SK-N-SH (cell line): Measurements from ENCODE around the gene USP46. TPM values are rescaled to one million over a fixed set of nuclear protein-coding genes. Genes with fewer than 3 reads are reported as not detected.

Experiments used
- CTCF ChIA-PET: fragments of 300-600, 350-600 bp; formaldehyde crosslinking; extraction: SDS; loops from one replicate; lab custom pipeline; 2021; lab: Yijun Ruan, JAX
- POLR2A ChIA-PET: fragments of 350-600 bp; sonication (Branson Sonifier 250); formaldehyde crosslinking; extraction: SDS; loops from one replicate; lab custom pipeline; 2020; ENCODE audit warnings: antibody characterized with exemption, inconsistent platforms; lab: Yijun Ruan, JAX
- DNase-seq: peaks from one replicate; pipeline ENCODE4 v3.0.0; 2012
- H2AFZ ChIP-seq: fragments of 200-600 bp; sonication (generic); 2 replicates; pipeline ENCODE4 v1.8.1; 2016; ENCODE audit warnings: antibody characterized with exemption, mild to moderate bottlenecking, low read depth
- H3F3A ChIP-seq: fragments of 200-600 bp; sonication (generic); replicated peaks from 2 replicates; pipeline ENCODE3; 2016; ENCODE audit warnings: antibody characterized with exemption, mild to moderate bottlenecking; ENCODE audit not compliant: insufficient read depth
- H3K27ac ChIP-seq, 2 experiments: fragments of 200-500 bp in 1 of 2; fragments of 200-600 bp in 1 of 2; sonication (Bioruptor generic) in 1 of 2; sonication (generic), shearing (Covaris generic) in 1 of 2; 2 replicates each; pipeline versions ENCODE4 v1.5.1 to v1.6.1; 2014 to 2016; ENCODE audit warnings: low read depth in 2 of 2, inconsistent platforms in 1 of 2, low read length in 1 of 2, mild to moderate bottlenecking in 1 of 2, mixed read lengths in 1 of 2
- H3K27me3 ChIP-seq: fragments of 200-600 bp; sonication (generic), shearing (Covaris generic); 2 replicates; pipeline ENCODE4 v1.6.1; 2016; ENCODE audit warnings: mixed run types; ENCODE audit not compliant: insufficient read depth
- H3K36me3 ChIP-seq, 2 experiments: fragments of 200-500 bp in 1 of 2; fragments of 200-600 bp in 1 of 2; sonication (Bioruptor generic) in 1 of 2; sonication (generic) in 1 of 2; replicated peaks in 1 of 2; 2 replicates each; pipeline versions ENCODE3 to v1.5.1; 2014 to 2016; ENCODE audit warnings: low read length in 1 of 2, mild to moderate bottlenecking in 1 of 2; ENCODE audit not compliant: insufficient read depth in 2 of 2, control insufficient read depth in 1 of 2
- H3K4me1 ChIP-seq, 2 experiments: fragments of 200-500 bp in 1 of 2; fragments of 200-600 bp in 1 of 2; sonication (Bioruptor generic) in 1 of 2; sonication (generic), shearing (Covaris generic) in 1 of 2; 2 replicates each; pipeline versions ENCODE4 v1.5.1 to v1.6.1; 2014 to 2016; ENCODE audit warnings: low read depth in 1 of 2, low read length in 1 of 2, mixed run types in 1 of 2; ENCODE audit not compliant: insufficient read depth in 2 of 2, control insufficient read depth in 1 of 2
- H3K4me2 ChIP-seq: fragments of 200-600 bp; sonication (generic), shearing (Covaris generic); 2 replicates; pipeline ENCODE4 v1.6.1; 2017; ENCODE audit warnings: mixed run types
- H3K4me3 ChIP-seq, 2 experiments: fragments of 200-500 bp in 1 of 2; fragments of 200-600 bp in 1 of 2; sonication (Bioruptor generic) in 1 of 2; sonication (generic), shearing (Covaris generic) in 1 of 2; 2 replicates each; pipeline versions ENCODE4 v1.5.1 to v1.8.1; 2014 to 2016; ENCODE audit warnings: low read depth in 2 of 2, inconsistent platforms in 1 of 2, low read length in 1 of 2, mild to moderate bottlenecking in 1 of 2, mixed read lengths in 1 of 2, moderate library complexity in 1 of 2
- H3K79me2 ChIP-seq: fragments of 200-600 bp; sonication (generic); 2 replicates; pipeline ENCODE4 v1.8.1; 2017; ENCODE audit warnings: mild to moderate bottlenecking; ENCODE audit not compliant: insufficient read depth
- H3K9ac ChIP-seq: fragments of 200-600 bp; sonication (generic); 2 replicates; pipeline ENCODE4 v1.6.1; 2017; ENCODE audit warnings: mixed run types
- H3K9me2 ChIP-seq: fragments of 200-600 bp; sonication (generic); 2 replicates; pipeline ENCODE4 v1.6.1; 2017; ENCODE audit warnings: mixed run types
- H3K9me3 ChIP-seq: fragments of 200-600 bp; sonication (generic); 2 replicates; pipeline ENCODE4 v1.6.1; 2017; ENCODE audit warnings: mixed run types, mild to moderate bottlenecking, moderate library complexity
- H4K20me1 ChIP-seq: fragments of 200-600 bp; sonication (generic); 2 replicates; pipeline ENCODE4 v1.6.1; 2017; ENCODE audit warnings: mild to moderate bottlenecking, mixed run types; ENCODE audit not compliant: insufficient read depth
- CHD2 ChIP-seq: fragments of 150-350 bp; IDR thresholded peaks from 2 replicates; pipeline ENCODE4 v1.6.1; 2018; ENCODE audit warnings: low read length; ENCODE audit not compliant: partially characterized antibody
- FOSL2 ChIP-seq: IDR thresholded peaks from 2 replicates; pipeline ENCODE4 v1.4.0; 2012; ENCODE audit warnings: low read depth, mild to moderate bottlenecking, moderate library complexity, borderline replicate concordance
- FOXJ3 ChIP-seq: sonication (generic); formaldehyde crosslinking; IDR thresholded peaks from 2 replicates; pipeline ENCODE4 v1.5.1; 2020; ENCODE audit warnings: mild to moderate bottlenecking, missing genetic modification reagents
- GABPA ChIP-seq: IDR thresholded peaks from 2 replicates; pipeline ENCODE4 v1.4.0; 2012; ENCODE audit warnings: low read depth, mild to moderate bottlenecking
- GATA2 ChIP-seq: sonication (generic); formaldehyde crosslinking; IDR thresholded peaks from 2 replicates; pipeline ENCODE4 v1.5.0; 2020; ENCODE audit warnings: mild to moderate bottlenecking, missing genetic modification reagents
- MEF2A ChIP-seq: IDR thresholded peaks from 2 replicates; pipeline ENCODE4 v1.4.0; 2012; ENCODE audit warnings: low read depth, borderline replicate concordance
- MXI1 ChIP-seq: IDR thresholded peaks from 2 replicates; pipeline ENCODE4 v1.6.1; 2012; ENCODE audit warnings: mild to moderate bottlenecking, low read depth, low read length, improper control_type of control experiment
- RAD21 ChIP-seq: IDR thresholded peaks from 2 replicates; pipeline ENCODE4 v1.6.1; 2012; ENCODE audit warnings: mild to moderate bottlenecking, low read length
- SIN3A ChIP-seq: IDR thresholded peaks from 2 replicates; pipeline ENCODE4 v1.6.1; 2012; ENCODE audit warnings: low read depth, mild to moderate bottlenecking, low read length, moderate library complexity, borderline replicate concordance
- TAF1 ChIP-seq: IDR thresholded peaks from 2 replicates; pipeline ENCODE4 v1.6.1; 2012; ENCODE audit warnings: low read depth, mild to moderate bottlenecking, low read length, moderate library complexity, borderline replicate concordance
- TCF12 ChIP-seq: IDR thresholded peaks from 2 replicates; pipeline ENCODE4 v1.4.0; 2012
- TEAD4 ChIP-seq: IDR thresholded peaks from 2 replicates; pipeline ENCODE4 v1.4.0; 2012; ENCODE audit warnings: mild to moderate bottlenecking, borderline replicate concordance; ENCODE audit not compliant: insufficient read depth
- USF1 ChIP-seq: IDR thresholded peaks from 2 replicates; pipeline ENCODE4 v1.4.0; 2012; ENCODE audit warnings: low read depth, borderline replicate concordance
- USF2 ChIP-seq: fragments of 150-350 bp; IDR thresholded peaks from 2 replicates; pipeline ENCODE4 v1.6.1; 2017; ENCODE audit warnings: antibody characterized with exemption, low read length, low read depth, borderline replicate concordance
- YY1 ChIP-seq: IDR thresholded peaks from 2 replicates; pipeline ENCODE4 v1.4.0; 2012; ENCODE audit warnings: low read depth, mild to moderate bottlenecking
- WGBS: methylation state at CpG from one replicate; pipeline ENCODE4 v1.1.6; 2017; ENCODE audit warnings: low lambda C conversion rate; 5-methylcytosine and 5-hydroxymethylcytosine counted together
- polyA plus RNA-seq, 3 experiments: library from polyadenylated mRNA; depleted of rRNA; stranded (reverse); fragments of >200 nt; gene quantifications; 2 replicates each; pipeline ENCODE4 v1.2.3, GENCODE V29; 2012
- TF ChIP-seq, protein P1 (sequence below): IDR thresholded peaks from 2 replicates; pipeline ENCODE4; 2012
- TF ChIP-seq, protein P2 (sequence below): fragments of 200-600 bp; sonication (generic); IDR thresholded peaks from 2 replicates; pipeline ENCODE4 v1.6.1; 2017; ENCODE audit warnings: antibody characterized with exemption, mild to moderate bottlenecking, moderate library complexity

USP46 gene
- polyA plus RNA-seq, 1 of the 3 experiments (the other 2 are of a cell fraction) = 4.5 TPM

DNA sequence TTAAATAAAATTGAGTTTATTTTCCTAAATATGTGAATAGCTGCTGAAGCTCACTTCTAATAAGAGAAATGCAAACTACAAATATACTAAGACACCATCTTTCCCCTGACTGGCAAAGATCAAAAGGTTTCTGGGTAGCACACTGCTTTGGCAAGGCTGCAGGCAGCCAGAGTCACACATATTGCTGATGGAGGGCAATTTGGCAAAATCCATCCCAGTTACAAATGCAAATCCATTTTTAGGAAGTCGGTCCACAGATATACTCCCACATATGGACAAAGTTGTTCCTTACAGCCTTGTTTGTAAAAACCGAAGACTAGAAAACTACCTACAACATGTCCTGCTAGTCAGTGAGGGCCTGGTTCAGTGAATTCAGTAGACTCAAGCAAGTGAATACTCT is 12.4 kb downstream of the USP46 start:
- TF ChIP-seq TAF1 (no peak), FOXJ3 (CRISPR knock-in tag) (no peak), GATA2 (no peak), MXI1 (no peak), FOSL2 (no peak), CHD2 (no peak), TCF12 (no peak), USF1 (no peak), SIN3A (no peak), MEF2A (no peak)
- TF ChIP-seq, protein P1, sequence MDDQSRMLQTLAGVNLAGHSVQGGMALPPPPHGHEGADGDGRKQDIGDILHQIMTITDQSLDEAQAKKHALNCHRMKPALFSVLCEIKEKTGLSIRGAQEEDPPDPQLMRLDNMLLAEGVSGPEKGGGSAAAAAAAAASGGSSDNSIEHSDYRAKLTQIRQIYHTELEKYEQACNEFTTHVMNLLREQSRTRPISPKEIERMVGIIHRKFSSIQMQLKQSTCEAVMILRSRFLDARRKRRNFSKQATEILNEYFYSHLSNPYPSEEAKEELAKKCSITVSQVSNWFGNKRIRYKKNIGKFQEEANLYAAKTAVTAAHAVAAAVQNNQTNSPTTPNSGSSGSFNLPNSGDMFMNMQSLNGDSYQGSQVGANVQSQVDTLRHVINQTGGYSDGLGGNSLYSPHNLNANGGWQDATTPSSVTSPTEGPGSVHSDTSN = no peak
- no peak overlapping the region for H2AFZ ChIP-seq
- no peaks in the 10 kb centered on the region for H3K9me3 ChIP-seq
- H3K9ac ChIP-seq = no peak overlapping the region
- WGBS = 100% methylated on average over 1 of the region's 2 CpGs
- H3K36me3 ChIP-seq = peaks cover 0 to 3% of the 10 kb centered on the region in 2 experiments
- no peak overlapping the region for H3K27ac ChIP-seq
- DNase-seq = no peak
- peaks cover 0 to 14% of the 10 kb centered on the region in 2 experiments; a peak in 2 of 4 replicates for H3K4me1 ChIP-seq
- no peaks in the 10 kb centered on the region for H3K27me3 ChIP-seq
- ChIA-PET CTCF (interaction anchor here (1.9 kb wide), 1 partner anchor 101 kb away, joined by 5 read pairs; no protein-coding TSS in a partner anchor), POLR2A (interaction anchor here (1.1 kb wide), 1 partner anchor 76 kb away, joined by 3 read pairs; no protein-coding TSS in a partner anchor)
- H4K20me1 ChIP-seq = peaks cover 6% of the 10 kb centered on the region; the same call in 1 of the 2 replicates
- H3K79me2 ChIP-seq = peaks cover 26% of the 10 kb centered on the region
- no peak overlapping the region for H3K4me3 ChIP-seq
- no peak overlapping the region for H3K4me2 ChIP-seq
- H3F3A ChIP-seq = peaks cover under 1% of the 10 kb centered on the region
- no peaks in the 10 kb centered on the region for H3K9me2 ChIP-seq

- 96% methylated on average over 3 of the region's 3 CpGs for WGBS
- DNase-seq = no peak
- H3K4me1 ChIP-seq = peaks cover 6 to 14% of the 10 kb centered on the region in 2 experiments; a peak in 3 of 4 replicates
- no peak overlapping the region for H2AFZ ChIP-seq
- H3K4me3 ChIP-seq = no peak overlapping the region
- H3K9me3 ChIP-seq = no peaks in the 10 kb centered on the region
- peaks cover 4% of the 10 kb centered on the region for H3F3A ChIP-seq
- no peak for TF ChIP-seq TAF1
- TF ChIP-seq RAD21 = no peak
- no peak for TF ChIP-seq USF2
- no peak for TF ChIP-seq GABPA
- TF ChIP-seq YY1 = no peak
- TF ChIP-seq TEAD4 = no peak
- TF ChIP-seq, protein P1 = no peak
- TF ChIP-seq, protein P2, sequence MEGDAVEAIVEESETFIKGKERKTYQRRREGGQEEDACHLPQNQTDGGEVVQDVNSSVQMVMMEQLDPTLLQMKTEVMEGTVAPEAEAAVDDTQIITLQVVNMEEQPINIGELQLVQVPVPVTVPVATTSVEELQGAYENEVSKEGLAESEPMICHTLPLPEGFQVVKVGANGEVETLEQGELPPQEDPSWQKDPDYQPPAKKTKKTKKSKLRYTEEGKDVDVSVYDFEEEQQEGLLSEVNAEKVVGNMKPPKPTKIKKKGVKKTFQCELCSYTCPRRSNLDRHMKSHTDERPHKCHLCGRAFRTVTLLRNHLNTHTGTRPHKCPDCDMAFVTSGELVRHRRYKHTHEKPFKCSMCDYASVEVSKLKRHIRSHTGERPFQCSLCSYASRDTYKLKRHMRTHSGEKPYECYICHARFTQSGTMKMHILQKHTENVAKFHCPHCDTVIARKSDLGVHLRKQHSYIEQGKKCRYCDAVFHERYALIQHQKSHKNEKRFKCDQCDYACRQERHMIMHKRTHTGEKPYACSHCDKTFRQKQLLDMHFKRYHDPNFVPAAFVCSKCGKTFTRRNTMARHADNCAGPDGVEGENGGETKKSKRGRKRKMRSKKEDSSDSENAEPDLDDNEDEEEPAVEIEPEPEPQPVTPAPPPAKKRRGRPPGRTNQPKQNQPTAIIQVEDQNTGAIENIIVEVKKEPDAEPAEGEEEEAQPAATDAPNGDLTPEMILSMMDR = no peak
- TF ChIP-seq CHD2 = no peak
- no peak for TF ChIP-seq USF1
- H4K20me1 ChIP-seq = peaks cover 6% of the 10 kb centered on the region; the same call in 1 of the 2 replicates
- ChIA-PET CTCF (interaction anchor here (1.9 kb wide), 1 partner anchor 101 kb away, joined by 5 read pairs; no protein-coding TSS in a partner anchor), POLR2A (no interaction called here)
- H3K36me3 ChIP-seq = peaks cover 0 to 3% of the 10 kb centered on the region in 2 experiments
- H3K9me2 ChIP-seq = no peaks in the 10 kb centered on the region
- peaks cover 19% of the 10 kb centered on the region for H3K79me2 ChIP-seq
- no peaks in the 10 kb centered on the region for H3K27me3 ChIP-seq
- H3K9ac ChIP-seq = no peak overlapping the region
- H3K4me2 ChIP-seq = no peak overlapping the region
- no peak overlapping the region for H3K27ac ChIP-seq
These were observed 13.0 kb downstream of the USP46 start for GRCh38 chr4:52646096-52646495.
